SKM-1 treated with dmso at 0.1 percent for 144 hours (cell line): ENCODE results near the gene SYCE1.
"Not testable (repeated sequence)": the region's sequence is repeated elsewhere in the genome, so short reads cannot be mapped to it uniquely, and the experiment has no call there.

Experiments used
- DNase-seq: peaks from one replicate; lab custom pipeline; 2025; ENCODE audit not compliant: unreplicated experiment; lab: John Stamatoyannopoulos, UW

SYCE1 gene

GRCh38 chr10:133559216-133559615 lies 6.2 kb downstream of the SYCE1 start:
- DNase-seq, result no peak

GRCh38 chr10:133557381-133557780 lies 8.0 kb downstream of the SYCE1 start:
- DNase-seq, result no peak

- DNase-seq, result no peak
These were observed 9.9 kb downstream of the SYCE1 start for GRCh38 chr10:133555521-133555920.

- DNase-seq, result no peak
These were observed 10.8 kb downstream of the SYCE1 start for GRCh38 chr10:133554600-133554999.

- DNase-seq, result no peak
These were observed 20.9 kb downstream of the SYCE1 start for GRCh38 chr10:133544506-133544905.

GRCh38 chr10:133541441-133541975 lies 23.9 kb downstream of the SYCE1 start:
- DNase-seq, result not testable (repeated sequence)

- DNase-seq, result no peak
These were observed 27.5 kb downstream of the SYCE1 start for GRCh38 chr10:133537546-133538545.

GRCh38 chr10:133536198-133536597 lies 29.2 kb downstream of the SYCE1 start:
- DNase-seq, result no peak

GRCh38 chr10:133534417-133534816 lies 31.0 kb downstream of the SYCE1 start:
- DNase-seq, result no peak

- no peak for DNase-seq
These were observed 32.5 kb downstream of the SYCE1 start for GRCh38 chr10:133532871-133533270.

- peak; percentile 40 for DNase-seq
These were observed 34.9 kb downstream of the SYCE1 start for GRCh38 chr10:133530506-133530905.

GRCh38 chr10:133529576-133529946 lies 35.8 kb downstream of the SYCE1 start:
- no peak for DNase-seq

- DNase-seq, result no peak
These were observed 36.4 kb downstream of the SYCE1 start for GRCh38 chr10:133528845-133529575.

GRCh38 chr10:133528296-133528844 lies 37.0 kb downstream of the SYCE1 start:
- DNase-seq, result no peak

- no peak for DNase-seq
These were observed 37.6 kb downstream of the SYCE1 start for GRCh38 chr10:133527771-133528271.

- DNase-seq, result no peak
These were observed 38.3 kb downstream of the SYCE1 start, which contains the start of gene CYP2E1 for GRCh38 chr10:133526957-133527588. Gene CYP2E1 (plus strand): TSS chr10:133527363. CDS start chr10:133527396, 33 bp downstream.

- no peak for DNase-seq
These were observed 39.9 kb downstream of the SYCE1 start for GRCh38 chr10:133525444-133525843.

GRCh38 chr10:133523631-133524203 lies 41.7 kb downstream of the SYCE1 start:
- no peak for DNase-seq

- peak; percentile 59 for DNase-seq
These were observed 45.1 kb downstream of the SYCE1 start for GRCh38 chr10:133520193-133520738.

GRCh38 chr10:133518517-133518916 lies 46.9 kb downstream of the SYCE1 start:
- DNase-seq, result not testable (repeated sequence)
